Spleen (tissue), 7 donors: ENCODE measurements around the gene UNC5CL.

Source experiments
- CTCF ChIP-seq, 11 experiments: fragments of 200-600 bp in 7 of 11; fragments of 450-650 bp in 4 of 11; sonication (generic) in 4 of 11; IDR thresholded peaks in 8 of 11; conservative IDR thresholded peaks in 3 of 11; 1 replicate in 7 of 11; 2 replicates in 4 of 11; pipeline versions ENCODE4 v1.4.0 to v1.8.0; 2016 to 2021; ENCODE audit warnings: antibody characterized with exemption in 11 of 11, inconsistent platforms in 4 of 11, mild to moderate bottlenecking in 1 of 11
- POLR2A ChIP-seq, 3 donors: fragments of 450-650 bp; IDR thresholded peaks; one replicate each; pipeline ENCODE4 v1.5.1; 2017; ENCODE audit warnings: antibody characterized with exemption in 3 of 3, mild to moderate bottlenecking in 1 of 3
- POLR2AphosphoS5 ChIP-seq, 3 donors: sonication (generic); formaldehyde crosslinking; IDR thresholded peaks; one replicate each; pipeline ENCODE4 v1.5.1; 2017; ENCODE audit warnings: antibody characterized with exemption in 3 of 3
- donor health status: DM: no; HTN: no; CAD: no; lungs with moderate emphysema.
- donor health status: DM: no; HTN: no; CAD: no.
- donor health status: DM: no; HTN: no; CAD: no.

GRCh38 chr6:41025966-41026530 lies 13.0 kb downstream of the UNC5CL start:
- TF ChIP-seq POLR2A (IDR thresholded peaks at IDR 0.05) = no peak
- TF ChIP-seq POLR2AphosphoS5 (IDR thresholded peaks at IDR 0.05) = no peak
- no peak for TF ChIP-seq CTCF (IDR thresholded peaks at IDR 0.05 in 8 of 11, conservative IDR thresholded peaks at IDR 0.05 in 3 of 11)
